Neural cell (in vitro differentiated cells): Measurements from ENCODE around the gene PDHX. TPM values are rescaled to one million over a fixed set of nuclear protein-coding genes. Genes with fewer than 3 reads are reported as not detected.

ENCODE experiments used
- H2AFZ ChIP-seq: fragments of 200-600, 300-800 bp; sonication (generic), shearing (Covaris generic); 2 replicates; pipeline ENCODE4 v1.6.0; 2014; ENCODE audit warnings: low read depth, mild to moderate bottlenecking, antibody characterized with exemption, low read length, moderate library complexity
- H3F3A ChIP-seq: fragments of 200-600 bp; shearing (Covaris generic); 2 replicates; pipeline ENCODE4 v1.6.1; 2016; ENCODE audit warnings: mild to moderate bottlenecking, moderate library complexity, mixed read lengths, antibody characterized with exemption, low read length; ENCODE audit not compliant: insufficient read depth, poor library complexity, severe bottlenecking
- H3K27ac ChIP-seq: fragments of 200-600, 300-800 bp; sonication (generic), shearing (Covaris generic); 2 replicates; pipeline ENCODE4 v1.5.1; 2014; ENCODE audit warnings: mild to moderate bottlenecking, low read length, moderate library complexity
- H3K27me3 ChIP-seq: fragments of 300-800, 200-600 bp; sonication (generic), shearing (Covaris generic); 2 replicates; pipeline ENCODE4 v1.6.0; 2014; ENCODE audit warnings: mild to moderate bottlenecking, low read depth, low read length, moderate library complexity; ENCODE audit not compliant: insufficient read depth
- H3K36me3 ChIP-seq: fragments of 300-800, 200-600 bp; sonication (generic), shearing (Covaris generic); 2 replicates; pipeline ENCODE4 v1.5.1; 2014; ENCODE audit warnings: mild to moderate bottlenecking, antibody characterized with exemption, low read length, moderate library complexity; ENCODE audit not compliant: insufficient read depth
- H3K4me2 ChIP-seq: fragments of 300-800, 200-600 bp; sonication (generic), shearing (Covaris generic); 2 replicates; pipeline ENCODE4 v1.6.0; 2014; ENCODE audit warnings: mild to moderate bottlenecking, low read length
- H3K4me3 ChIP-seq: fragments of 300-800, 200-600 bp; sonication (generic), shearing (Covaris generic); 2 replicates; pipeline ENCODE4 v1.5.1; 2014; ENCODE audit warnings: mild to moderate bottlenecking, low read length, moderate library complexity
- H3K79me2 ChIP-seq: fragments of 200-600 bp; shearing (Covaris generic); replicated peaks from 2 replicates; pipeline ENCODE4 v1.6.0; 2014; ENCODE audit warnings: mild to moderate bottlenecking, low read length, moderate library complexity; ENCODE audit not compliant: insufficient read depth
- H3K9ac ChIP-seq: fragments of 300-800, 200-600 bp; sonication (generic), shearing (Covaris generic); 2 replicates; pipeline ENCODE4 v1.6.1; 2016; ENCODE audit warnings: mild to moderate bottlenecking, low read length, mixed read lengths
- H3K9me2 ChIP-seq: fragments of 200-600 bp; shearing (Covaris generic); 2 replicates; pipeline ENCODE4 v1.6.1; 2016; ENCODE audit warnings: mild to moderate bottlenecking, low read length, mixed read lengths; ENCODE audit not compliant: insufficient read depth
- H3K9me3 ChIP-seq: fragments of 200-600, 300-800 bp; sonication (generic), shearing (Covaris generic); 2 replicates; pipeline ENCODE4 v1.6.1; 2016; ENCODE audit warnings: mild to moderate bottlenecking, mixed run types, low read length, moderate library complexity, mixed read lengths
- H4K20me1 ChIP-seq: fragments of 200-600 bp; shearing (Covaris generic); 2 replicates; pipeline ENCODE4 v1.6.1; 2016; ENCODE audit warnings: mild to moderate bottlenecking, mixed run types; ENCODE audit not compliant: insufficient read depth
- CTCF ChIP-seq: fragments of 450-650 bp; IDR thresholded peaks from 2 replicates; pipeline ENCODE4 v1.5.1; 2014; ENCODE audit warnings: antibody characterized with exemption, mild to moderate bottlenecking, moderate library complexity; ENCODE audit not compliant: poor library complexity, severe bottlenecking
- EP300 ChIP-seq: fragments of 450-650 bp; conservative IDR thresholded peaks from 2 replicates; pipeline ENCODE4 v1.6.1; 2014; ENCODE audit warnings: antibody characterized with exemption, mild to moderate bottlenecking, moderate library complexity; ENCODE audit not compliant: poor library complexity, severe bottlenecking
- EZH2 ChIP-seq: fragments of 200-600, 300-800 bp; shearing (Covaris generic), sonication (generic); IDR thresholded peaks from 2 replicates; pipeline ENCODE4 v1.6.1; 2014; ENCODE audit warnings: antibody characterized with exemption, low read length, borderline replicate concordance, mild to moderate bottlenecking; ENCODE audit not compliant: insufficient read depth, poor library complexity, severe bottlenecking
- MXI1 ChIP-seq: fragments of 450-650 bp; conservative IDR thresholded peaks from 2 replicates; pipeline ENCODE4 v1.6.1; 2014; ENCODE audit warnings: antibody characterized with exemption, mild to moderate bottlenecking; ENCODE audit not compliant: poor library complexity, severe bottlenecking
- POLR2AphosphoS5 ChIP-seq: IDR thresholded peaks from 2 replicates; pipeline ENCODE4 v1.6.1; 2012
- RAD21 ChIP-seq: fragments of 450-650 bp; conservative IDR thresholded peaks from 2 replicates; pipeline ENCODE4 v1.6.1; 2014; ENCODE audit warnings: antibody characterized with exemption, mild to moderate bottlenecking, moderate library complexity
- REST ChIP-seq: IDR thresholded peaks from 2 replicates; pipeline ENCODE4 v1.6.1; 2012; ENCODE audit warnings: borderline replicate concordance
- SMC3 ChIP-seq: fragments of 450-650 bp; conservative IDR thresholded peaks from 2 replicates; pipeline ENCODE4 v1.6.1; 2014; ENCODE audit warnings: antibody characterized with exemption, mild to moderate bottlenecking, moderate library complexity; ENCODE audit not compliant: poor library complexity
- TAF1 ChIP-seq: IDR thresholded peaks from 2 replicates; pipeline ENCODE4 v1.6.1; 2012; ENCODE audit warnings: low read depth
- polyA plus RNA-seq: library from polyadenylated mRNA; depleted of rRNA; stranded (reverse); fragments of >200 nt; gene quantifications from 2 replicates; pipeline ENCODE4 v1.2.3, GENCODE V29; 2014

PDHX gene
- polyA plus RNA-seq, 1 donor from 2014 or later: 59.8 TPM

- Histone ChIP-seq H3K79me2 (no peaks in the 10 kb centered on the region), H2AFZ (no peak overlapping the region), H3K27ac (no peak overlapping the region), H4K20me1 (no peaks in the 10 kb centered on the region), H3K9me2 (no peaks in the 10 kb centered on the region), H3K27me3 (no peaks in the 10 kb centered on the region), H3K9ac (no peak overlapping the region), H3K36me3 (peaks cover 18% of the 10 kb centered on the region), H3F3A (no peaks in the 10 kb centered on the region), H3K9me3 (no peaks in the 10 kb centered on the region), H3K4me3 (no peak overlapping the region), H3K4me2 (no peak overlapping the region)
- TF ChIP-seq REST (no peak), MXI1 (no peak), CTCF (no peak), TAF1 (no peak), EP300 (no peak), POLR2AphosphoS5 (no peak), SMC3 (no peak)
Measured at GRCh38 chr11:34977089-34977912, 60.9 kb downstream of the PDHX start.

GRCh38 chr11:34978236-34979191 is 62.1 kb downstream of the PDHX start:
- no peak overlapping the region for H3K9ac ChIP-seq
- no peaks in the 10 kb centered on the region for H3F3A ChIP-seq
- H3K36me3 ChIP-seq: peaks cover 7% of the 10 kb centered on the region
- no peaks in the 10 kb centered on the region for H3K79me2 ChIP-seq
- H3K9me2 ChIP-seq: no peaks in the 10 kb centered on the region
- H4K20me1 ChIP-seq: no peaks in the 10 kb centered on the region
- TF ChIP-seq SMC3 (no peak), RAD21 (no peak), POLR2AphosphoS5 (no peak), EZH2 (no peak), MXI1 (no peak), CTCF (no peak), EP300 (no peak), REST (no peak)
- H3K9me3 ChIP-seq: no peaks in the 10 kb centered on the region
- H3K27me3 ChIP-seq: no peaks in the 10 kb centered on the region
- no peak overlapping the region for H3K27ac ChIP-seq
- H3K4me2 ChIP-seq: no peak overlapping the region
- no peak overlapping the region for H2AFZ ChIP-seq
- H3K4me3 ChIP-seq: no peak overlapping the region
